T1000 (cell line): ENCODE data around the gene SPDYE17.
"Not testable (repeated sequence)": the region's sequence is repeated elsewhere in the genome, so short reads cannot be mapped to it uniquely, and the experiment has no call there.

Experiments used
- DNase-seq: peaks from one replicate; lab custom pipeline; 2025; ENCODE audit warnings: mixed read lengths; lab: John Stamatoyannopoulos, UW

Gene SPDYE17, protein sequence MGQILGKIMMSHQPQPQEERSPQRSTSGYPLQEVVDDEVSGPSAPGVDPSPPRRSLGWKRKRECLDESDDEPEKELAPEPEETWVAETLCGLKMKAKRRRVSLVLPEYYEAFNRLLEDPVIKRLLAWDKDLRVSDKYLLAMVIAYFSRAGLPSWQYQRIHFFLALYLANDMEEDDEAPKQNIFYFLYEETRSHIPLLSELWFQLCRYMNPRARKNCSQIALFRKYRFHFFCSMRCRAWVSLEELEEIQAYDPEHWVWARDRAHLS

DNA sequence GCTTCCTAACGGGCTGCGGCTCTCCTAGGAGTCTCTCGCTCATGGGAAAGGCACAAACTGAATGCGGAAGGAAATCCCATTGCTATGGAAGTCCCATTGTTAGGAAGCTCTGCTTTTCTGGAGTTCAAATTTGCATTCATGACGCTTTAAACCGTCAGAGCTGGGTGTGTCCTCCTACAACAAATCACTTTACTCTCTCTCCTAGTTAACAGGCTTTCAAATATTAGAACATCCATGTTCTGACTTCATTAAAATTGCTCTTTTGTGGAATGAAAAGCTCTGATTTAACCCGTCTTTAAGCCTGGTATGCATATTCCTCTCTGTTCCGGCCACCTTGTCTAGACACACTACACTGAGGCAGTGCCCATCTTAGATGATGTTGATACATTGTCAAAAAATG lies at the start of gene SPDYE17:
Gene SPDYE17, minus strand, starts transcription at position 101 of the 400 bp plus-strand sequence. CDS start 1,791 bp downstream, outside the sequence.
- not testable (repeated sequence) for DNase-seq

DNA sequence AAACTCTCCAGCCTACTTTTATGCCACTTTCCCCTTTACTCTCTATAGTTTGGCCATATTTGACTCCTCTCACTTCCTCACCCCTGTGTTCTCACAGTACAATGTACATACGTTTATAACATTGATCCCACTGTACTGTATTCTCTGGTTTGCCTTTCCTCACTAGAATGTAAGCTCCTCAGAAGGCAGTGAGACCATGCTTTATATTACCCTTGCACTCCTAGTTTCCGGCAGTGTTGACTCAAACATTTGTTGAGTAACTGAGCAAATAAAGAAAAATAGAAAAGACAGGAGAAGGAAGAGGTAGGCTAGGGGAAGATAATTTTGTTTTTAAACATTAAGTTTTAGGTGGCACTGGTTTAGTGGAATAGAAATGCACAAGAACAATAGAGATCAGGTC lies 48.1 kb upstream of the SPDYE17 start:
- not testable (repeated sequence) for DNase-seq

DNA sequence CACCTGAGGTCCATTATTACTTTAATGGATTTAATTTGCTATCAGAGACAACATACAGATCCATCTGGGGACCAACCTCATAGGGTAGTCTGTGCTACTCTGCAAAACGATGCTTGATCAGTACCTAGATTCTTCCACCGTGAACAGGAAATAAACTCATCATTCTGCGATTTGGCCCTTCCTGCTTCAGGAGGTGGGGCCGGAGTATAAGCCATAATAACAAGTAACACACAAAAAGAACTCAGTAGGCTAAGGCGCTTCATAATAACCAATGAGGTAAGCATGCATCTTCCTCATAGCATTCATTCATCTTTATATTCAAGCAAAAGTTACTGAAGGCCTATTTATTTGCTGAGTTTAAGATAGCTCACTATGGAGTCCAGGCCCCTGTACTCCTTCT lies 47.5 kb upstream of the SPDYE17 start:
- DNase-seq, result not testable (repeated sequence)

DNA sequence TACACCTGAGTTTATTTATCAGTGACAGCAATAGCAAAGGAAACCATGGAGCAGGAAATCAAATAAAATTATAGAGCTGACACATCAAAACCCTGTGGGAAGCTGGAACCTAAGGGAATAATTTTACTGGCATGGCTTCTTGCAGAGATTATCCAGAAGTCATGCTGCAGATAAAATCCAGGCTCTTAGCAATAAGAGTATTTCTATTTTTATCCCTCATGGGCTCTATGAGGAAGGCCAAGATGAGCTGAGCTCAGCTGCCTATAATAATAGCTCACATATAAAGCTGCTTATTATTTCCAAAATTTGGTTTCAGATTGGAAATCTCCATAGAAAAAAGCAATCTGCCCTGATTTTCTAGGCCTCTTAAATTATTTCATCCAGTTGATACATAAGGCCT lies 47.0 kb upstream of the SPDYE17 start:
- DNase-seq, result not testable (repeated sequence)

DNA sequence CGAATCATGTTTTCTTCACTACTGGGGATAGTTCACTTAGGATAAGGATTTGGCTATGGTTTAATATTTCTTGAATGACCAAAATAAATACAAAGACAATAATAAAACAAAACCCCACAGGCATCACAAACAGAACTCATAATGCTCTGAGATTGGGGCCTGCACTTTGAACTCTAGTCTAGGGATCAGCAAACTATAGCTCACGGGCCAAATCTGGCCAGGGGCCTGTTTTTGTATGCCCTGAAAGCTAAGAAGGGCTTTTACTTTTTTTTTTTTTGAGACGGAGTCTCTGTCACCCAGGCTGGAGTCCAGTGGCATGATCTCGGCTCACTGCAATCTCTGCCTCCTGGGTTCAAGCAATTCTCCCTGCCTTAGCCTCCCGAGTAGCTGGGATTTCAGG lies 44.9 kb upstream of the SPDYE17 start:
- not testable (repeated sequence) for DNase-seq

DNA sequence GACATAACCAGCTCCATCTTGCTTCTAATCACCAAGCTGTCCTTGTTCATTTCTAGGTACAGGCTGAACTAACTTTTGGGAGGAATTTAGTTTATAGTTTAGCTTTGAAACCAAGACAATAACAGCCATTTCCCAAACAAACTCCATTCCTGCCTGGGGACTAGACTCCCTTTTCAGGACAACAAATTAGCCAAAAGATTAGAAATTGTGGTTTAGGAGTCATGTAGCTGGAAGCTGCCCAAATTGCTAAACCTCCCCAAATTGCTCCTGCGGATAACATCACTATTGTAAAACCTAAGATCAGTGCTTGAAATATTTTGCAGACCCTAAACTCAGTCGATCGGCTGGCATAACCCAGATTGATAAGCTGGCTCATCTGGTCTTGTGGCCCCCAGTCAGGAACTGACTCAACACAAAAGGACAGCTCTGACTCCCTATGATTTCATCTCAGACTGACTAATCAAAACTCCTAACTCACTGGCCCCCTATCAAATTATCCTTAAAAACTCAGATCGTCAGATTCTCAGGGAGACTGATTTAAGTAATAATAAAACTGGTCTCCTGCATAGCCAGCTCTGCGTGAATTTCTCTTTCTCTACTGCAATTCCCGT lies 42.7 kb upstream of the SPDYE17 start:
- DNase-seq, result not testable (repeated sequence)

DNA sequence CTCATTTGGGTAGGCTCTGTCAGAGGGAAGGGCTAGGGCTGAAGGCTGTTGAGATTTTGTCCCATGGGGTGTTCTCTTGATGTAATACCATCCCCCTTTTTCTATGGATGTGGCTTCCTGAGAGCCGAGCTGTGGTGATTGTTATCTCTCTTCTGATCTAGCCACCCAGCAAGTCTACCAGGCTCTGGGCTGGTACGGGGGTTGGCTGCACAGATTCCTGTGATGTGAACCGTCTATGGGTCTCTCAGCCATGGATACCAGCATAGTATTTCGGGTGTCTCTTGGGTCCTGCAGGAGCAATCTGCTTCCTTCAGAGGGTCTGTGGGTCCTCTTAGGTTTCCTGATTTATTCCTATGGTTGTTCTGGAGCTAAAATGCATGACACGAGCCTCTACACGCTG lies 38.9 kb upstream of the SPDYE17 start:
- not testable (repeated sequence) for DNase-seq

DNA sequence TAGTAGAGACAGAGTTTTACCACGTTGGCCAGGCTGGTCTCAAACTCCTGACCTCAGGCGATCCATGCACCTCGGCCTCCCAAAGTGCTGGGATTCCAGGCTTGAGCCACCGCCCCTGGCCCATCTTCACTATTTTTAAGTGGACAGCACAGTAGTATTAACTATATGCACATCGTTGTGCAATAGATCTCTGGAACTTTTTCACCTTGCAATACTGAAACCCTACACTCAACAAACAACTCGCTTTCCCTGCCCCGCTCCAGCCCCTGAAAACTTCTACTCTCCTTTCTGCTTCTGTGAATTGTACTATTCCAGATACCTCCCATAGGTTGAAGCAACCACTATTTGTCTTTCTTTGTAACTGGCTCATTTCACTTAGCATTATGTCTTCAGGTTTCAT lies 33.7 kb upstream of the SPDYE17 start:
- not testable (repeated sequence) for DNase-seq

DNA sequence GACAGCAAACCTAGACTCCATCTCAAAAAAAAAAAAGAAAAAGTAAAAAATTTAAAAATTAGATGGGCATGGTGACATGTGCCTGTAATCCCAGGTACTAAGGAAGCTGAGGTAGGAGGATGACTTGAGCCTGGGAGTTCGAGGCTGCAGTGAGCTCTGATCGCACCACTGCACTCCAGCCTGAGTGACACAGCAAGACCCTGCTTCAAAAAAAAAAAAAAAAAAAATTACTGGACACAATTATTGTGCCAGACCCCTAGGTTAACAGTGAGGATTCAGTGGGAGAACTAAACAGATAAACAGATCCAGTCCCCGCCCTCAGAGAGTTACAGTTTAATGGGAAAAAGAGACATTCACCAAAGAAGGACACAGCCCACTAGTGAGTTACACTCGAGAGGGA lies 31.6 kb upstream of the SPDYE17 start:
- DNase-seq, result not testable (repeated sequence)

DNA sequence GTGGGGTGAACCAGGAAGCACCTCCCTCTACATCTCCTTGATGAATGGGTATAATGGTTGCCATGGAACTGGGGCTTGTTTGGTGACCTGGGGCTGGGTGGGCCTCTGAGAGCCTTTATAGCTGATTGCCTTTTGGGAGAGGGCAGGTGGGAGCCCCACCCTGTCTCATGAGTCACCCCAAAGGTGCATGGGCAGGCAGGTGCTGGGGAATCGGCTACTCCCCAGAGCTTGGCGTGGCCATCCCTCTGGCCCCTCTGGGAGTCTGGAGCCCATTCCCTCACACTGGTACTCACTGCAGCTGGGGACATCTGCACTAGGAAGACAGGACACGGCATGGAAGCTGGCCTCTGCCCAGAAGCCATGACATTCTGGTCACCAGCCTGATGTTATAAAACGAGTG lies 30.4 kb upstream of the SPDYE17 start, which contains the start of gene SPDYE18:
Gene SPDYE18, minus strand, starts transcription at position 2 of the 400 bp plus-strand sequence. CDS start 2,046 bp downstream, outside the sequence.
- DNase-seq, result not testable (repeated sequence)

DNA sequence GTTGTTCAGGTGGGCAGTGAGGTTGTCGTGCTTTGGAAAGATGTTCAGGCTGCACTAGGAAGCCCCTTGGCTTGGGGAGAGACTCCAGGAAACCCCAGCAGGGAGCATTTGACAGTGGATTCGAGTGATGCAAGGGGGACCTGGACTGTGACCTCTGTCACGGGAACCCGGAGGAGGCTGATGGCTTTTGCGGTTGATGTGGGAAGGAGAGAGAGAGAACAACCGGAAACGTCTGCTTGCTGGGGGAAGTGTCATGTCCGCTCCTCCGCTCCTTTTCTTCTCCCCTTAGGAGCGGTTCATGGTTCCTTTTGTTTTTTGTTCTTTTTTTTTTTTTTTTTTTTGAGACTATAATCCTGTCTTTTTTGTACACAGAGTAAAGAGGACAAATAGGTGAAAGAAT lies 5.8 kb downstream of the SPDYE17 start:
- DNase-seq, result not testable (repeated sequence)

DNA sequence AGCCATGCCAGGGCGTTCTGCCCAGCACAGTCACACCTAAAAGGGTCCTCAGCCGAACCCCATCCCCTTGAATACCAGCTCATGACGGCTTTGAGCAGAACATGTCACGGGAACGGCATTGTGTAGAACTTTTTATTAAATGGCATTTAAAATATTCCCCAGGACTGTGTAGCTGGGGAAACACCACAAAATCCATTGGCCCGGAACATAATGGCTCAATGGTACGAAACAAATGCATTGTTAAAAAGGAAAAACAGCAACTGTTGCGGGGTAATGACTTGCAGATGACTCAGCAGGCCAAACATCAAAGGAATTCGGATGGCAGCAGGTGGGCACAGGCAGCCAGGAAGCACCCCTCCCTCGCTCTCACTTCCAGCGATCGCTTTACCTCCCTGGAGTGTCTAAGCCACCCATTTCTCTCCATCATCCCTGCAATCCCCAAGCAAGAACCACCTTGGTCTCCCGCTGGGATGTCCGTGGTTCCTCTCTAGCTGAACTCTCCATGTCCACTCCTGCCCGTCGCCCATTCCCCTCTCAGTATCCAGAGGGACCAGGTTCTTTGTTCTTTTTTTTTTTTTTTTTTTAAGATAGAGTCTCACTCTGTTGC lies 22.0 kb downstream of the SPDYE17 start:
- DNase-seq, result not testable (repeated sequence)

DNA sequence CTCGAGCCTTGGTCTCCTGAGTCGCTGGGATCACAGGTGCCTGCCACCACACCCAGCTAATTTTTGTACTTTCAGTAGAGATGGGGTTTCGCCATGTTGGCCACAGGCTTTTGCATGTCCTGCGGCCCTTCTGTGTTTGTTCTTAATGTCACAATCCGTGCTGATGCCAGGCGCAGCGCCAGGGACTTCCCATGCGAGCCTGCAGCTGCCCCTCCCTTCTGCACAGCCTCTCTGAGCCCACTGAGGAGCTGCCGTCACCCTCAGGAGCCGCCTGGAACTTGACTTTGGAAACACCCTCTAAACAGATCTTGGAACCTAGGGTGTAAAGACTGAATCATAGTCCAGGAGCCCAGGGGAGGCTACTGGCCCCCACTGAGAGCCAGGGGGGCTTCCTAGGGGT lies 24.2 kb downstream of the SPDYE17 start:
- DNase-seq, result peak; percentile 76

DNA sequence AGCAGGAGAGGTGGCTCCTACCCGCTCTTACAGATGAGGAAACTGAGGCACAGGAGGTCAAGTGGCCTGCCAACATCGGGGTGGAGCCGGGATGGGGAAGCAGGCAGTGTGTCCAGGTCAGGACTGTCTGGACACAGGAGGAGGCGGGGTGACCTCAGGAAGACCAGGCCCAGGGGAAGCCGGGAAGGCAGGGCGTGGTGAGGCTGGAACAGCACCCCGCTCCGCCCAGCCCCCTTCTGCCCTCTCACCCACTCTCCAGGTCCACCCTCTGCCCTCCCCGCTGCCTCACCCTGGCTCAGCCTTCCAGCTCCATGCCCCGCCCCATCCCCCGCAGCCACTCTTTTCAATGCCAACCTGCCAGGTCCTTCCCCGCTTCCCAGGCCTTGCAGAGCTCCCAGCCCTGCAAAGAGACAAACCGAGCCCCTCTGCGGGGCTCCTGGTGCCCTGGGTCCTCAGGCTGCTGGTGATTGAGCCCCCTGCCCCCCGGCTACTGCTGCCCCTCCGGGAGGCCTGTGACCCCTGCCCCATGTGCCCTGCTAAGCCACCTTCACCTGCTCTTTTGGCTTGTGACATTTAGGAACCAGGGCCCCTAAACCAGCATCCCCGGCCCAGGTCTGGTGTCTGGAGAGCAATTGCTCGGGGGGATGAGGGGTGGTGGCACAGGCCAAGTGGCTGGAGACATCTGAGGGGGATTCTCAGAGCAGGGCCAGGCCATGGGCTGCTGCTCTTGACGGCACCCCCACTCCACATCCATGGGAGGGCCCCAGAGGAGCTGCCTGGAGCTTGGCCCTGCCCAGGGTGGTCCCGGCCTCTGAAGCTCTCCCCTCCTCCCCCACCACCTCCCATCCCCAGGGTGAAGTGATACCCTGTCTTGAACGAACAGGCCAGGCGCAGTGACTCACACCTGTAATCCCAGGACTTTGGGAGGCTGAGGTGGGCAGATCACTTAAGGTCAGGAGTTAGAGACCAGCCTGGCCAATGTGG lies 25.7 kb downstream of the SPDYE17 start:
- DNase-seq, result not testable (repeated sequence)

DNA sequence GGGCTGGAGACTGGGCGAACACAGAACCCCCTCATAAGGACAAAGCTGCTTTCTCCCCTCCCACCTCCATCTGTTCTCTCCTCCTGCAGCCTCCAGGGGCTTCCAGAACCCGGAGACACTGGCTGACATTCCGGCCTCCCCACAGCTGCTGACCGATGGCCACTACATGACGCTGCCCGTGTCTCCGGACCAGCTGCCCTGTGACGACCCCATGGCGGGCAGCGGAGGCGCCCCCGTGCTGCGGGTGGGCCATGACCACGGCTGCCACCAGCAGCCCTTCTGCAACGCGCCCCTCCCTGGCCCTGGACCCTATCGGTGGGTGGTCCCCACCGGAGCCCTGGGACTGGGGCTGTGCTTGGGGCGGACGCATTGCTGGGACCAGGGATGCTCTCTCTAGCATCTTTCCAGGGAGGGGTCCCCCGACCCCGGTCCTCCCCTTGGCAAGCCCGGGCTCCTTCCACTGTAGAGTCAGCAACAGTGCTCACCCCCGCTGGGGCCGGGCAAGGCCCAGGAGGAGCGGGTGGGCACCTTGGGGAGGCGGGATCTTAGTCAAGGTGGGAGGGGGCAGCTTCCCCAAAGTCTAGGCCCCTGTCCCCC lies 26.6 kb downstream of the SPDYE17 start:
- DNase-seq, result not testable (repeated sequence)

DNA sequence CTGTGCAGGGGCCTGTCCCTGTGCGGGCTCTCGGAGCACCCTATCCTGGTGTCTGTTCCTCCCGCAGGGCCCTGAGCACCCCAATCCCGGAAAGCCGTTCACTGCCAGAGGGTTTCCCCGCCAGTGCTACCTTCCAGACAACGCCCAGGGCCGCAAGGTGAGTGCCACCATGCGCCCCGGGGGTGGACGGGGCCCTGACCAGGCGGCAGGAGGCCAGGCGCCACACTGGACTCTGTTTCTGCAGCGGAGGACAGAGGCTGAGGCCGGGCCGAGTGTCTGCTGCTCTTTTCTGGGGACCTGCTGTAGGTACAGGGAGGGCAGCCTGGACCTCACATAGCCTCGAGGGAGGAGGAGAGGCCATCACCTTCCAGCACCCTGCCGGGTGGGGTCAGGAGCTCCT lies 28.0 kb downstream of the SPDYE17 start:
- not testable (repeated sequence) for DNase-seq

DNA sequence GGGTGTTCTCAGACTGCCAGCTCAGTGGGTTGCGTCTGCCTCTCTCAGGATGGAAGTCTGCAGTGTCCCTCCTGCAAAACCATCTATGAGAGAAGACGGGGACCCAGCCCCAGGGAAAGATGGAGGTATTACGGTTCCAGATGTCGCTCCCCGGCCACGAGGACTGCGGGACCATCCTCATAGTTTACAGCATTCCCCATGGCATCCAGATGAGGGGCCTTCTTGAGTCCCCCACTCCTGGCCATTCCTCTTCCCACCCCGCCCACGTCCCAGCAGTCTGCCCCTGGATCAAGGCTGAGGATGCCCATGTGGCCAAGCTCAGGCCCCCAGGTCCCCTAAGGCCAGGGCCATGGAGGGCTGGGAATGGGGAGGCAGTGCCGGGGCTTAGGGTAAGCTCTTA lies 28.9 kb downstream of the SPDYE17 start:
- DNase-seq, result not testable (repeated sequence)

DNA sequence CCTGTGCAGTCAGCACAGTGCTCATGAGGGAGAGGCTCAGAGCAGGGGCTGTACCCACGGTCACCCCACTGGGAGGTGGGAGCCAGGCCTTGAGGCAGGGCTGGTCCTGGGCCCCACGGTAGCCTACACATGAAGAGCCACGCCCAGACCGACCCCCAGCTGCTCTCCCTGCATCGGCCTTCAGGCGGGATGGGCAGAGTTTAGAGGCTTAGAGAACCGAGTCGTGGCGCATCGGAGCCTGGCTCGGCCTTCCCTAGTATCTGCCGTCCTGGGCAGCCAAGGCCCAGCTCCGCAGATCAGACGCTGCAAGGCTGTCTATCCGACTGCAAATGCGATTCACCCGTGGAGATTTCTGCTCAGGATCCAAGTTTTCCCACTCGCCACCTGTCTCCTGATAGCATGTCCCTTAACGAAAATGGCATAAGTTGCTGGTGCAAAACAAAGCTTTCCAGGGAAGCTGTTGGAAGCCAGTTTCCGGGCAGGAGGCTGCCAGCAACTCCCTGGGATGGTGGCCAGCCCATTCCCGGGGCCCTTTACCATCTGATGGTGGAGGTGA lies 29.4 kb downstream of the SPDYE17 start:
- DNase-seq, result not testable (repeated sequence)

DNA sequence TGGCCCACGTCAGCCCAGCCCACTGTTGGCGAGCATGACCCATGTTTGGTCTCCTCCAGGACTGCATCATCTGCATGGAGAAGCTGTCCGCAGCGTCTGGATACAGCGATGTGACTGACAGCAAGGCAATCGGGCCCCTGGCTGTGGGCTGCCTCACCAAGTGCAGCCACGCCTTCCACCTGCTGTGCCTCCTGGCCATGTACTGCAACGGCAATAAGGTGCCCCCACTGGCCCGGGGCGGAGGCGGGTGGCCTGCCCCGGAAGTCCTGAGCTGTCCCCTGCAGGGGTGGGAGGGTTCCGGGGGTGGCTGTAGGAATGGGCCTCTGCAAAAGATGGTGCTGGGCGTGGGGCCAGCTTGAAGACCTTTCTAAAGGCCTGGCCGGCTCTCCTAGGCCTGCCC lies 30.1 kb downstream of the SPDYE17 start:
- DNase-seq, result not testable (repeated sequence)

DNA sequence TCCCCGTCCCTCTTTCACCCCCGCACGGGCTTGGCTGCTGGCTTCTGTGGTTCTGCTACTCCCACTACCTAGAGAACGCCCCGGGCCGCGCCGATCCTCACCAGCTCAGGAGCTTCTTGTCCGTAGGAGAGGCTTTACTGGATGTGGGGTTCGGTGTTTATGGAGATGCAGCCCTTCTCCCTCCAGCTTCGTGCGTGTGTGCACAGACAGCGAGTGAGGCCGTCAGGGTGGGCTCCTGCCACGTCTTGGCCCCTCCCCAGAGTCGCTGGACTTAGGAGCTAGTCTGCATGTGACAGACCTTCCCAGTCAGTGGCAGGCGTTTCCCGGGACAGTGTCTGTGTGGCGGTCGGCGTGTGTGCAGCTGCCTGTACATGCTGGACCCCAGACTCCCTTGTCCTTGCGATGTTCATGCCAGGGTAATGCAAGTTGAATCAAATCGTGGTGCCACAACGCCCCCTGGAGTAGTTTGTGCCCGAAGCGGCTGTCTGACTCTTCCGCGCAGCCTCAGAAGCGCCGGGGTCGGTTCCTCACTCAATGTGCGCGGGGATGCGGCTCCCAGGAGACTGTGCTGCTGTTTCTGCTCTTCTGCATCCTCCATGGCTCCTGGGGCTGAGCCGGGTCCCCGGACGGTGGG lies 32.6 kb downstream of the SPDYE17 start:
- DNase-seq, result not testable (repeated sequence)
